Activated naive CD4-positive, alpha-beta T cell treated with anti-CD3 and anti-CD28 coated beads, Interleukin-2, amount 50 U/mL, for 24 hours (primary cell): ENCODE data around the gene RBMS3.

ENCODE experiments used
- H3K27ac Mint-ChIP-seq: one replicate; pipeline ENCODE4 v1.8.0; 2021; ENCODE audit warnings: mild to moderate bottlenecking, mixed read lengths
- H3K27me3 Mint-ChIP-seq: one replicate; pipeline ENCODE4 v1.8.0; 2021; ENCODE audit warnings: mixed read lengths
- H3K36me3 Mint-ChIP-seq: one replicate; pipeline ENCODE4 v1.8.0; 2021; ENCODE audit warnings: mixed read lengths
- H3K4me1 Mint-ChIP-seq: one replicate; pipeline ENCODE4 v1.8.0; 2021; ENCODE audit warnings: mixed read lengths
- H3K4me3 Mint-ChIP-seq: one replicate; pipeline ENCODE4 v1.8.0; 2021; ENCODE audit warnings: mild to moderate bottlenecking, mixed read lengths
- H3K9me3 Mint-ChIP-seq: one replicate; pipeline ENCODE4 v1.8.0; 2021; ENCODE audit warnings: mixed read lengths

Gene RBMS3

DNA sequence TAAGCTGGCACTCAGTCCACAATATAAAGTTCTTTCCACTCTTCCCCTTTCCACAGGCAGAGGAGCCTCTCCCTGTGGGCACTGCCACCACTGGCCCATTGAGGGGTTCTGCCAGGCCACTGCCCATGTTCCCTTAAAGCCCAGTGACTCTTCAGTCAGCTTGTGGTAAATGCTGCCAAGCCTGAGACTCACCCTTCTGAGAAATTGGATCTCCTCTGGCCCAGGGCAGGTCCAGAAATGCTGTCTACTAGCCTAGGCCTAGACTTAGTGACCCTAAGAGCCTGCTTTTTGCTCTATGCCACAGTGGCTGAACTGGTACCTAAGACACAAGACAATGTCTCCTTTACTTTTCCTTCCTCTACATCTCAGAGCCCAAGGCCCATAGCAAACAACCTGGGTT lies 295.8 kb downstream of the RBMS3 start:
- H3K4me1 Mint-ChIP-seq, result no peaks in the 10 kb centered on the region
- H3K4me3 Mint-ChIP-seq, result no peak overlapping the region
- H3K27ac Mint-ChIP-seq, result no peak overlapping the region
- no peaks in the 10 kb centered on the region for H3K36me3 Mint-ChIP-seq
- peaks cover 3% of the 10 kb centered on the region for H3K27me3 Mint-ChIP-seq
- H3K9me3 Mint-ChIP-seq, result peaks cover 5% of the 10 kb centered on the region

DNA sequence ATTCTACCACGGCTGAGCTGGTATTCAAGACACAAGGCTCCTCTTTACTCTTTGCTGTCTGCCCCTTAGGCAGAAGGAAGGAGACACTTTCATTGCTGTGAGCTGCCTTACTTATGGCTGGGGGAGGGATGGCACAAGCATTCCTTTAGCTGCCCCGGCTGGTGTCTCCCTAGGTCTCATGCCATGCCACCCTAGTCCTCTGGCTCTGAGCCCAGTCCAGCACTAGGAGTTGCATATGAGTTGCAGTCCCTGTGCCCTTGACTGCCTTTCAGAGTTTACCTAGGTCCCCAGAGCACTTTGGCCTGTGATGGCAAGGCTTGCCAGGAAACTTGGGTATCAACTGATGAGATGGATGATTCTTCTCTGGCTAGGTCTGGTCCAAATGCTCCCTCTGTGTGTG lies 296.4 kb downstream of the RBMS3 start:
- Mint-ChIP-seq H3K27ac (no peak overlapping the region), H3K4me3 (no peak overlapping the region), H3K36me3 (no peaks in the 10 kb centered on the region), H3K9me3 (peaks cover 5% of the 10 kb centered on the region), H3K4me1 (no peaks in the 10 kb centered on the region), H3K27me3 (peaks cover 3% of the 10 kb centered on the region)

- Mint-ChIP-seq H3K27ac (no peak overlapping the region), H3K4me1 (no peaks in the 10 kb centered on the region), H3K4me3 (no peak overlapping the region), H3K36me3 (no peaks in the 10 kb centered on the region), H3K9me3 (no peaks in the 10 kb centered on the region), H3K27me3 (peaks cover 3% of the 10 kb centered on the region)
These were observed 300.4 kb downstream of the RBMS3 start for GRCh38 chr3:29581311-29581710.

DNA sequence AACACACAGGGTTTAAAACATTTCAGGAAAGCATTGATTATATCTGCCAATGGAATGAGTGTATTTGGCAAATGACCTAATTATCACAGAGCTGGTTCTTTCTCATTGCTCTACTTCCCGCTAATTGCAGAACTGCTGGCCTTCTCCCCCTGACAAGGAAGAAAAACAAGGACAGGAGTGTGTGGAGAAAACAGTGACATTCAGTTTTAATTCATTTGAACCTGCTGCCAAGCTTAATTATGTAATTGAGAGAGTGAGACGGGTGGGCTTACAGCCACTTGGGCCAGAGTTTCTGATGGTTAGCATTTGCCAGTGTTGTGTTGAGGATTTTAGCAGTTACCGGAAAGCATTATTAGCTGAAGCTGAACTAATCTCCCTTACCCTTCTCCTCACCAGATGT lies 301.4 kb downstream of the RBMS3 start:
- Mint-ChIP-seq H3K27me3 (peaks cover 3% of the 10 kb centered on the region), H3K27ac (no peak overlapping the region), H3K4me3 (no peak overlapping the region), H3K9me3 (no peaks in the 10 kb centered on the region), H3K4me1 (no peaks in the 10 kb centered on the region), H3K36me3 (no peaks in the 10 kb centered on the region)

GRCh38 chr3:29583861-29584260 lies 303.0 kb downstream of the RBMS3 start:
- H3K27me3 Mint-ChIP-seq, result peaks cover 3% of the 10 kb centered on the region
- H3K4me1 Mint-ChIP-seq, result no peaks in the 10 kb centered on the region
- no peaks in the 10 kb centered on the region for H3K9me3 Mint-ChIP-seq
- H3K36me3 Mint-ChIP-seq, result no peaks in the 10 kb centered on the region
- no peak overlapping the region for H3K27ac Mint-ChIP-seq
- H3K4me3 Mint-ChIP-seq, result no peak overlapping the region

- Mint-ChIP-seq H3K27me3 (no peaks in the 10 kb centered on the region), H3K36me3 (no peaks in the 10 kb centered on the region), H3K4me1 (no peaks in the 10 kb centered on the region), H3K4me3 (no peak overlapping the region), H3K9me3 (no peaks in the 10 kb centered on the region), H3K27ac (no peak overlapping the region)
These were observed 304.5 kb downstream of the RBMS3 start for GRCh38 chr3:29585368-29585767.

DNA sequence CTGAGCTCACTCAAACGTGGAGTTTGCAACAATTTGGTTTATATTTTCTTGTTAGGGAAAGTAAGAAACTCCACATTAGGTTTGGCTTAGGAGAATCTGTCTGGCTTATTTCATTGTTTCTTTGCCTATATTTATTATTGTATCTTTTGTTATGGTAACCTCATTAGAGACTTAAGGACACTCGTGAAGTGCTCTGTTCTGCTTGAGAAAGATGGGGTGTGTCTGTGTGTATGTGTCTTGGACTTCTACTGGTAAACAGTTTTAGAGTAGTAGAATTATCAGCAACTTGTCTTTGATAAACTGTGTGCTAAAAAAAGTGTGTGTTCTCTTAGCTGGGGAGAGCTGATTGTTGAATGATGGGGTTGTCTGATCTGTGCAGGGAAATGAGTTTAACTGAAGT lies 306.5 kb downstream of the RBMS3 start:
- H3K4me3 Mint-ChIP-seq, result no peak overlapping the region
- no peaks in the 10 kb centered on the region for H3K27me3 Mint-ChIP-seq
- no peaks in the 10 kb centered on the region for H3K36me3 Mint-ChIP-seq
- H3K9me3 Mint-ChIP-seq, result no peaks in the 10 kb centered on the region
- no peaks in the 10 kb centered on the region for H3K4me1 Mint-ChIP-seq
- no peak overlapping the region for H3K27ac Mint-ChIP-seq

GRCh38 chr3:29590012-29590411 lies 309.1 kb downstream of the RBMS3 start:
- Mint-ChIP-seq H3K27me3 (no peaks in the 10 kb centered on the region), H3K4me3 (no peak overlapping the region), H3K27ac (no peak overlapping the region), H3K36me3 (no peaks in the 10 kb centered on the region), H3K9me3 (no peaks in the 10 kb centered on the region), H3K4me1 (no peaks in the 10 kb centered on the region)

- Mint-ChIP-seq H3K27ac (no peak overlapping the region), H3K27me3 (no peaks in the 10 kb centered on the region), H3K4me3 (no peak overlapping the region), H3K9me3 (no peaks in the 10 kb centered on the region), H3K4me1 (no peaks in the 10 kb centered on the region), H3K36me3 (no peaks in the 10 kb centered on the region)
These were observed 309.6 kb downstream of the RBMS3 start for GRCh38 chr3:29590461-29590860.

GRCh38 chr3:29591579-29591978 lies 310.7 kb downstream of the RBMS3 start:
- H3K27me3 Mint-ChIP-seq, result no peaks in the 10 kb centered on the region
- H3K4me3 Mint-ChIP-seq, result no peak overlapping the region
- no peak overlapping the region for H3K27ac Mint-ChIP-seq
- no peaks in the 10 kb centered on the region for H3K4me1 Mint-ChIP-seq
- peaks cover 6% of the 10 kb centered on the region for H3K9me3 Mint-ChIP-seq
- no peaks in the 10 kb centered on the region for H3K36me3 Mint-ChIP-seq

DNA sequence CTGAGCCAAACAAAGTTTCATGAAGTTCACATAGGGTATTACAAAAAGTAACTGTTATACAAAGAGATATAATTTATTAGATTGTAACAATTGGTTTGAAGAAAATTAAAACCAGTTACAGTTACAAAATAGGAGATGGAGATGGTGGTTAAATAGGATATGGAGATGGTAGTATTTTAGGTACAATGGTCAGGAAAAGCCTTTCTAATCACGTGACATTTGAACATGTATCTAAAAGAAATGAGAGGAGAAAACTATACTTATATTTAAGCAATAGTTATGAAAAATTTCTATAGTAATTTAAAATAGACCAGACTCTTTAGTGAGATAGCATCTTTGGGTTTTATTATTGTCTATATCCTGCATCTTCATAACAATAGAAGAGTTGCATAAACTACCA lies 312.9 kb downstream of the RBMS3 start:
- H3K36me3 Mint-ChIP-seq, result no peaks in the 10 kb centered on the region
- no peak overlapping the region for H3K27ac Mint-ChIP-seq
- H3K27me3 Mint-ChIP-seq, result no peaks in the 10 kb centered on the region
- H3K4me1 Mint-ChIP-seq, result no peaks in the 10 kb centered on the region
- no peak overlapping the region for H3K4me3 Mint-ChIP-seq
- H3K9me3 Mint-ChIP-seq, result peaks cover 6% of the 10 kb centered on the region

DNA sequence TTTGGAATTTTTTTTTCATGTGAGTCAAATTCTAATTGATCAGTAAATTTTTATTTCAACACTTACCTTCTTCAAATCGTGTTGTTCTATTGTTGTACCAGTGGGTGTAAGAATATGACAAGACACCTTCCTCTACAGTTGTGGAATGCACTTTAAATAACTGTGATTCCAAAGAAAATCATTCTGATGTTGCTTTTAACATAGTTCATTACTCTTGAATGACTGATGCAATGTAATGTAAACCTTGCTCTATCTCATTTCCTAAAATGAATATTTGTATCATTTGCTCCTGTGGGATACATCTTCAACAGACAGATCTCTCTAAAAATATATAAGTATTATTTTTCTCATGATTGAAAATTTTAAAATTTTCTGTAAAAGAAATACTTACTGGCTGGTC lies 313.4 kb downstream of the RBMS3 start:
- no peaks in the 10 kb centered on the region for H3K36me3 Mint-ChIP-seq
- peaks cover 6% of the 10 kb centered on the region for H3K9me3 Mint-ChIP-seq
- no peak overlapping the region for H3K27ac Mint-ChIP-seq
- H3K4me1 Mint-ChIP-seq, result no peaks in the 10 kb centered on the region
- H3K27me3 Mint-ChIP-seq, result no peaks in the 10 kb centered on the region
- no peak overlapping the region for H3K4me3 Mint-ChIP-seq

- Mint-ChIP-seq H3K4me1 (no peaks in the 10 kb centered on the region), H3K27me3 (no peaks in the 10 kb centered on the region), H3K4me3 (no peak overlapping the region), H3K27ac (no peak overlapping the region), H3K36me3 (no peaks in the 10 kb centered on the region), H3K9me3 (peaks cover 6% of the 10 kb centered on the region)
These were observed 316.6 kb downstream of the RBMS3 start for GRCh38 chr3:29597376-29598008.

- Mint-ChIP-seq H3K27ac (no peak overlapping the region), H3K4me1 (no peaks in the 10 kb centered on the region), H3K27me3 (no peaks in the 10 kb centered on the region), H3K4me3 (no peak overlapping the region), H3K36me3 (no peaks in the 10 kb centered on the region), H3K9me3 (no peaks in the 10 kb centered on the region)
These were observed 321.2 kb downstream of the RBMS3 start for GRCh38 chr3:29601861-29602585.

GRCh38 chr3:29605845-29606244 lies 325.0 kb downstream of the RBMS3 start:
- Mint-ChIP-seq H3K27me3 (no peaks in the 10 kb centered on the region), H3K27ac (no peak overlapping the region), H3K4me3 (no peak overlapping the region), H3K9me3 (no peaks in the 10 kb centered on the region), H3K4me1 (no peaks in the 10 kb centered on the region), H3K36me3 (no peaks in the 10 kb centered on the region)

- Mint-ChIP-seq H3K9me3 (no peaks in the 10 kb centered on the region), H3K27me3 (no peaks in the 10 kb centered on the region), H3K36me3 (no peaks in the 10 kb centered on the region), H3K4me3 (no peak overlapping the region), H3K4me1 (no peaks in the 10 kb centered on the region), H3K27ac (no peak overlapping the region)
These were observed 325.5 kb downstream of the RBMS3 start for GRCh38 chr3:29606416-29606815.
